ENCODE data around the gene FAM227A. TPM values are rescaled to one million over a fixed set of nuclear protein-coding genes. Genes with fewer than 3 reads are reported as not detected.
"Not testable (repeated sequence)": the region's sequence is repeated elsewhere in the genome, so short reads cannot be mapped to it uniquely, and the experiment has no call there.

FAM227A gene
- total RNA-seq, 2 donors from 2014 or later = 0.45 to 0.63 TPM

DNA sequence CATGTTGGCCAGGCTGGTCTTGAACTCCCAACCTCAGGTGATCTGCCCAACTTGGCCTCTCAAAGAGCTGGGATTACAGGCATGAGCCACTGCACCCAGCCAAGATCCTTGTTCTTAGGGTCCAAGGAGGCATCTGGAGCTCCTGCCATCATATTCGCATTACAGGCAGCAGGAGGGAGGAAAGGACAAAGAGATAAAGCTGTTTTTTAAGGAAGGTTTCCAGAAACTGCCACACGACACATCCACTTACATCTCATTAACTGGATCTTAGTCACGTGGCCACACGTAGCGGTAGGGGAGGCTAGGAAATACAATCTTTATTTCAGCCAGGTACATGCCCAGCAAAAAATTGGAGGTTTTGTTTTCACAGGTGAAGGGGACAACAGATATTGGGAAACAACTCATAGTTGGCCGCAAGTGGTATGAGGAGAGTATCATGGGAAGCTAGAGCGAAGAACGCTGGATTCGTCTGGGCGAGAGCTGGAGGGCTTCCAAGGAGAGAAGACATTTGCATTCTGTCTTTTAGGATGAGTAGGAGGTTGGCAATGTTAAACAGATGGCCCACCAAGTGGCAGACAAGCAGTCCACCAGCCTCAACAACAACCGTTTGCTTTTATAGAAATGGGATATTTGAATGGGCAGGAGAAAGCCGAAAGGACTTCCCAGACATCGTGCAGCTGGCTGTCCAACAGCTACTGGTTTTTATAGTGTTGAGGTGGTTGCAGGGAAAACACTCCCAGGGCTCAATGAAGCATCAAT, 47.0 kb downstream of the FAM227A start:
- no peak overlapping the region for H3K27ac Mint-ChIP-seq

DNA sequence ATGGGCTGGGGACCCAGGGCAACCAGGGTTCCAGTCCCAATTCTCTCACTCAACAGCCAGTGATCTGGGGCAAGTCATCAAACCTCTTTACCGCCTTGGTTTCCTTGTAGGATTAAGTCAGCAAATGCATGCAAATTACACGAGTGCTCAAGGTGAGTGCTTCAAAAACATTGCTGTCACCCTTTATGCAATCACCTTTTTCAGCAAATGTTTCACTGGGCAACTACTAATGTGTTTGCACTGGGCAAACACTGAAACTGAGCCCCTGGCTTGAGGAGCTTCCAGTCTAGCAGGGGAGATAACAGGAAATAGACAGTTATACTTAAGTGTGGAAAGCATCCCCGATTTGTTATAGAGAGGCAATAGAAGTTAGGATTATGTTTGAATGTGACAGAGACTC, 48.5 kb downstream of the FAM227A start:
- Mint-ChIP-seq H3K9me3 (no peaks in the 10 kb centered on the region), H3K36me3 (ENCODE audit: low read depth) (no peaks in the 10 kb centered on the region), H3K4me3 (no peak overlapping the region), H3K4me1 (no peaks in the 10 kb centered on the region), H3K27ac (no peak overlapping the region), H3K27me3 (peaks cover 13% of the 10 kb centered on the region)
- no peak for ATAC-seq (replicated peaks)

More for the DNA sequence above, 47.0 kb downstream of the FAM227A start:
- Mint-ChIP-seq H3K4me1 (no peaks in the 10 kb centered on the region), H3K9me3 (no peaks in the 10 kb centered on the region), H3K27me3 (peaks cover 10% of the 10 kb centered on the region), H3K36me3 (ENCODE audit: low read depth) (no peaks in the 10 kb centered on the region), H3K4me3 (no peak overlapping the region)
- ATAC-seq (replicated peaks) = no peak

DNA sequence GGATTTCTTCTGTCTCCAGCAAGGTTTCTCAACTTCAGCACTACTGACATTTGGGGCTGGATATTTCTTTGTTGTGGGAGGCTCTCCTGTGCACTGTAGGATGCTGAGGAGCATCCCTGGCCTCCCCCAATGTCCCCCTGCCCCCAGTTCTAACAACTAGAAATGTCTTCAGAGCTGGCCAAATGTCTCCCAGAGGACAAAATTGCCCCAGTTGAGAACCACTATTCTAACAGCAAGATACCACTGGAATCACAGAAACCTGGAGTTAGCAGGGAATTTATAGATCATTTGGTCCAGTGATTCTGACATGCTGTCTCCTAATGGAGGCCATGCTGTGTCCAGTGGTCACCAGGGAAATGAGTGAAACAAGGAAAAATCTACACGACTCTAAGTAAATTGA, 54.0 kb downstream of the FAM227A start:
- Mint-ChIP-seq H3K9me3 (no peaks in the 10 kb centered on the region), H3K4me3 (no peak overlapping the region), H3K27ac (no peak overlapping the region), H3K27me3 (peaks cover 8% of the 10 kb centered on the region), H3K4me1 (no peaks in the 10 kb centered on the region), H3K36me3 (ENCODE audit: low read depth) (no peaks in the 10 kb centered on the region)
- no peak for ATAC-seq (replicated peaks)

DNA sequence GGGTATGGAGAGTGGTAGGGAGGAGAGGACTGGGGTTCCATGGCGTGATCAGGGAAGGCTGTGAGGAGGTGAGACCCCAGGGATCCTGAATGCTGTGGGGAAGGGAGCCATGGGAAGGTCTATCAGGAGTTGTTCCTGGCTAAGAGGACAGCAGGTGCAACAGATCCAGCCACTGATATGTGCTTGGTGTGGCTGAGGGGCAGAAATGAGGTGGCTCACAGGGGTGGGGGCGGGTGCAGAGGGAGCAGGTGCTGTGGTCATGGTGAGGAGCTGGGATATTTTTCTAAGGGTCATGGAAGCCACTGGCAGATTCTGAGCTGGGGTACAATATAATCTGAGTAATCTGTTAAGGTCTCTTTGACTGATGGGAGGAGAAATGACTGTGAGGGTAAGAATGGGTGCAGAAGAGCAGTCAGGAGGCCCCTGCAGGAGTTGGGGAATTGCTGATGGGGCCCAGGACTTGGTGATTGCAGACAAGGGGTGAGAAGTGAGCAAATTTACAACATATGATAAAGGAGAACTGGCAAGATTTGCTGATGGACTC, 54.9 kb downstream of the FAM227A start:
- Mint-ChIP-seq H3K4me3 (no peak overlapping the region), H3K4me1 (no peaks in the 10 kb centered on the region), H3K36me3 (ENCODE audit: low read depth) (no peaks in the 10 kb centered on the region), H3K27me3 (peaks cover 8% of the 10 kb centered on the region), H3K27ac (no peak overlapping the region), H3K9me3 (no peaks in the 10 kb centered on the region)
- no peak for ATAC-seq (replicated peaks)

DNA sequence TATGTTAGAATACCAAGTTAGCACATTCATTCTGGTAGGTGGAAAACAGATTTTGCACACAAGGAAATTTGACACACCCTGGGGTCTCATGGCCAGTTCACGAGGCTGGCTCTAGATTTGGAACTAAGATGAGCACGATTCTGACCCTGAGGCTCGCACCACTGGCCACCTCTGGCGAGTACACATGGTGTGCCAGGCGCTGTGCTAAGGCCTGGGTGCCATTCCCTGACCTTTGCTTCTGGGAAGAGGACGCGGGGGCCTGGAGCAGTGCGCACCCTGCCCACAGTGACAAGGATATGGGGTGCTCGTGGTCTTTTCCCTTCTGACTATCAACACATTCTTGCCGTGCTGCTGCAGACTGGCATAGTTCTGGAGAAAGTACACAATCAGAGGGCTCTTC, 56.7 kb downstream of the FAM227A start:
- no peak for ATAC-seq (replicated peaks)
- Mint-ChIP-seq H3K9me3 (no peaks in the 10 kb centered on the region), H3K27me3 (peaks cover 8% of the 10 kb centered on the region), H3K27ac (no peak overlapping the region), H3K36me3 (ENCODE audit: low read depth) (no peaks in the 10 kb centered on the region), H3K4me1 (no peaks in the 10 kb centered on the region), H3K4me3 (no peak overlapping the region)

DNA sequence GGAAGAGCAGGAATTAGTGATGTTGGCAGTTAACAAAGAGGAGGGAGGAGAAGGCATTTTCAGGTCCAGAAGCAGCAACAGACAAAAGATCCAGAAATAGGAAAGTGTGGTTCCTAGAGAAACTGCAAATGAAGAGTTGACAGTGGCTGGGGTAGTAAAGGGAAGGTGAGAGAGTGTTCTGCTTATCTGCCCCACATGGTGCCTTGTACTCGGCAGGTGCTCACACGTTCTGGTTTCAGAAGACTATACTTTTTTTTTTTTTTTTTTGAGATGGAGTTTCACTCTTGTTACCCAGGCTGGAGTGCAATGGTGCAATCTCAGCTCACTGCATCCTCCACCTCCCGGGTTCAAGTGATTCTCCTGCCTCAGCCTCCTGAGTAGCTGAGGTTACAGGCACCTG, 73.3 kb downstream of the FAM227A start:
- ATAC-seq (replicated peaks) = not testable (repeated sequence)

DNA sequence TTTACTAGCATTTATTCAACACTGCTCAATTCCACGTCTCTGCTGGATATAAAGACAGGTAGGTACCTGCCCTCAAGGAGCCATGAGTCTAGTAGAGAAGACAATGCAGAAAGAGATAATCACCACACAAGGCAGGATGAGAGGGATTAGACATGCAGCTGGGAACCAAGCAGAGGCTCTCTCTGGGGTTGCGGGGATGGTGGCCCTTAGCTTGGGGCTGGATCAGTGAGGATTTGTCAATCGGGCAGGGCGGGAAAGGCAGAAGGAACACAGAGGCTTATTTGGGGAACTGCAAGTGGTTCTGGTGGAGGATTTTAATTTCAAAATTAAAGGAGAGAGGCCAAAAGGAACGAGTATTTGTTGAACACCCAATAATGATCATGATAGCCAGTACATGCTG, 77.7 kb downstream of the FAM227A start:
- Mint-ChIP-seq H3K4me3 (no peak overlapping the region), H3K36me3 (ENCODE audit: low read depth) (no peaks in the 10 kb centered on the region), H3K4me1 (no peaks in the 10 kb centered on the region), H3K9me3 (no peaks in the 10 kb centered on the region), H3K27ac (no peak overlapping the region), H3K27me3 (peaks cover 3% of the 10 kb centered on the region)
- ATAC-seq (replicated peaks) = no peak

More for the DNA sequence above, 73.3 kb downstream of the FAM227A start:
- not testable (repeated sequence) for H3K9me3 Mint-ChIP-seq; H3K4me1 Mint-ChIP-seq; H3K27ac Mint-ChIP-seq; H3K36me3 Mint-ChIP-seq (ENCODE audit: low read depth); H3K27me3 Mint-ChIP-seq; H3K4me3 Mint-ChIP-seq

DNA sequence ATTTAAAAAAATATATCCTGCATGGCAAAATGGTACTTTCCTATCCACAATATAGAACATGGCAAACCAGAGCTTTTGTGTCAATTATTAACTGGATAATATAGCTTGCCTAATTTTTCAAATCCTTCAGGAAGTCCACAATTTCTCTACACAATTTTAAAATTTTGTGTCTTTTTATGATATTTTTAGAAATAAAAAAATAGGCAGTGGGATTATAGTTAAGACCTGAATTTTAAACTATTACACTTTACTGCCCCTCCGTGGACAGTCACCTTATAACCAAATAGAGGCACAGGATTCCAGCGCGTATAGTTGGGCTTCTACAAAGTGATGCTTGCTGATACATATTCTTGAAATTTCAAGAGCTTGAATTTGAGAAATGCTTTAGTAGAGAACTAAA, 84.1 kb downstream of the FAM227A start:
- H3K4me1 Mint-ChIP-seq = no peaks in the 10 kb centered on the region

DNA sequence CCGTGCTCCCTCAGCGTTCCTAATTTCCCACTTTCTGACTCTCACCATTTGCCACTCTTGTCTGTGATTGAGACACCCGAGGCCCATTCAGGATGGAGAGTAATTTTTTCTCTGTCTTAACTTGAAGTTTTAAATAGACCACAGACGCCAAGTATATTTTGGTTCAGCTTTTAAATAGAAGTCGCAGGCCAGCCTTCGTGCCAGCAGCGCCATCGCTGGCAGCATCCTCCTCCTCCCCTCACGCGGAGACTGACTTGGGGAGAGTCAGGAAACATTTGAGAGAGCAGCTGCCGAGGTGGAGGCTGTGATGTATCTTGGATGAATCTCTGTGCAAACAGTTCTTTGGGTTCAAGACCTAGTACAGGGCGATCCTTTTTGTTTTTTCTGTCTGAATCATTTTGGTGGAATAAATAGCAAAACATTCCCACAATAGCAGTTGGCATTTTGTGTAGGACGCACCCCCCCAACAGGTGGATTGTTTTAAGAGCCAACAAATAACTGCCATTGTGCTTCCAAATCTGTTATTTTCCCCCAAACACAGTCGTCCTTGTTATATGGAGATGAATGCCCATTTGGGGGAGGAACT, 85.3 kb downstream of the FAM227A start:
- H3K9me3 Mint-ChIP-seq = no peaks in the 10 kb centered on the region
- peak; percentile 28 for ATAC-seq (replicated peaks)
- H3K27ac Mint-ChIP-seq = peak overlapping the region; percentile 88
- H3K36me3 Mint-ChIP-seq (ENCODE audit: low read depth) = no peaks in the 10 kb centered on the region
- H3K27me3 Mint-ChIP-seq = no peaks in the 10 kb centered on the region
- peak overlapping the region; percentile 90 for H3K4me3 Mint-ChIP-seq
- H3K4me1 Mint-ChIP-seq = no peaks in the 10 kb centered on the region

More for the DNA sequence above, 84.1 kb downstream of the FAM227A start:
- ATAC-seq (replicated peaks) = no peak
- Mint-ChIP-seq H3K9me3 (no peaks in the 10 kb centered on the region), H3K27ac (no peak overlapping the region), H3K36me3 (ENCODE audit: low read depth) (no peaks in the 10 kb centered on the region), H3K4me3 (no peak overlapping the region), H3K27me3 (no peaks in the 10 kb centered on the region)

DNA sequence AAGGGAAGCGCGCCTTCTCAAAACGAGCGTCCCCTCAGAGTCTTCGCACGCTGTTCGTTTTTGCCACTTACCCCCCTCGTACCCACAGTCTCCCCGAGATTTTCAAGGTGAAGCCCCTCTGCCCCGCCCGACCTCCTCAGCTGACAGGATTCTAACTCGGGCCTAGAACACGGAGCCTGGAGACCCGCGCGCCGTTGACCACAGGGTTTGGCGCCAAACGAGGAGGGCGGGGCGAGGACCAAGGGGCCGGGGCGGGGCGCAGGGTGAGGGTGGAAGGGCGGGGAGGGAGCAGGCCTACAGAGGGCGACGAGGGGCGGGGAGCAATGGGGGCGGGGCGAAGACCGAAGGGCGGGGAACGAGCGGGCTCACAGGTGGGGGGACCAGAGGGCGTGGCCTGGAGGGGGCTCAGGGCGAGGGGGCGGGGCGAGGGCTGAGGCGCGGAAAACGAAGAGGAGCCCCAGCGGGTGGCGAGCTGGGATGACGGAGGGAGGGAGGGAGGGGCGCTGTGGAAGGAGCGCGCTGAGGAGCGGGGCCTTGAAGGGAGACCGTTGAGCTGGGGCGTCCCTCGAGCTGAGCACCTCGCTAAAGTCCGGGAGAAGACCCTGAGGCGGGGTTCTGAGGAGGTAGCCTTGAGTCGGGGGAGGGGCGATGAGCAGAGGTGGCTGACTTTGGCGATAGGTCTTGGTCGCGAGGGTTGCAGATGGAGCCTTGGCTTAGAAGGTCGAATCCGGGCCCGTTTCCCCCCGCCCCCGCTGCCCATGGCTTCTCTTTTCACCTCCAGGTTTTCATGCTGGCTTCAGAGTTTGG, 86.0 kb downstream of the FAM227A start, which contains the start of gene DMC1:
TSS of gene DMC1 (minus strand) at position 212 of the 807 bp plus-strand sequence. CDS start 1,927 bp downstream, outside the sequence.
- Mint-ChIP-seq H3K9me3 (no peaks in the 10 kb centered on the region), H3K4me3 (peak within 1 kb of the TSS; percentile 90), H3K27me3 (no peaks in the 10 kb centered on the region), H3K27ac (peak within 1 kb of the TSS; percentile 88), H3K36me3 (ENCODE audit: low read depth) (no peaks in the 10 kb centered on the region), H3K4me1 (no peaks in the 10 kb centered on the region)
- ATAC-seq (replicated peaks) = peak; percentile 90

DNA sequence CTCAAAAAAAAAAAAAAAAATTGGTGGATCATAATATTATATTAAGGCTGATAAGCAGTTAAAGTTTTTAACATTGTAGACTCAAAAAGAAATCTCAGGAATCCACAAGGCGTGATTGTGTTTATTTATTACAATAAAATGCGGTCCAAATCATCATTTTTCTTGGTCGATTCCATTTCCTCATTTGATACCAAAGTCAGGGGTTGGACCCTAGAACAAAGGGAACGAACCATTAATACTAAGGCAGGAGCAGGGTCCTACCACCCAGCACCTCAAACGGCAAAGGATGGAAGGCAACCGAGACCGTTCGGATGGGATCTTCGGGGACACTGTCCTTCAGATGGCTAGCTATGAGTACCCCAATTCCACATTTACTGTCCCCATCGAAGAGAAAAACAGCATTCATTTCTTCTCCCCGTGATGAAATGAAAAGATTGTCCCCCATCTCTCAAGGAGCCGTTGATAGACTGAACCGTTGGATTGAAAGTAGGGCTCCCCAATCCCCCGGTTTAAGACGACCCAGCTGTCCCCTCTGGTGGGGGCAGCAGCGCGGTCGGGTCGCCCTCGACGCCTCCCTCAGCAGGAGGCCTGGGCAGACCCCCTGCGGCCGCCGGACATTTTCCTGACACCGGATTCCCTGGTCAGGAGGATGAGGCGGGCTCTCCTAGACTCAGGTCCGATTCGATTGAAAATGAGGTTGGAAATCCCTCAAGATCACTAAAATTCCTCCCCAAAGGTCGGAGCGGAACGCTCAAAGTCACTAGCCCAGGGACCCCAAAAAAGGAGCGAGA, 86.8 kb downstream of the FAM227A start:
- Mint-ChIP-seq H3K27me3 (no peaks in the 10 kb centered on the region), H3K9me3 (no peaks in the 10 kb centered on the region), H3K27ac (peak overlapping the region; percentile 88), H3K4me1 (no peaks in the 10 kb centered on the region), H3K4me3 (peak overlapping the region; percentile 90), H3K36me3 (ENCODE audit: low read depth) (no peaks in the 10 kb centered on the region)
- ATAC-seq (replicated peaks) = peak; percentile 6

DNA sequence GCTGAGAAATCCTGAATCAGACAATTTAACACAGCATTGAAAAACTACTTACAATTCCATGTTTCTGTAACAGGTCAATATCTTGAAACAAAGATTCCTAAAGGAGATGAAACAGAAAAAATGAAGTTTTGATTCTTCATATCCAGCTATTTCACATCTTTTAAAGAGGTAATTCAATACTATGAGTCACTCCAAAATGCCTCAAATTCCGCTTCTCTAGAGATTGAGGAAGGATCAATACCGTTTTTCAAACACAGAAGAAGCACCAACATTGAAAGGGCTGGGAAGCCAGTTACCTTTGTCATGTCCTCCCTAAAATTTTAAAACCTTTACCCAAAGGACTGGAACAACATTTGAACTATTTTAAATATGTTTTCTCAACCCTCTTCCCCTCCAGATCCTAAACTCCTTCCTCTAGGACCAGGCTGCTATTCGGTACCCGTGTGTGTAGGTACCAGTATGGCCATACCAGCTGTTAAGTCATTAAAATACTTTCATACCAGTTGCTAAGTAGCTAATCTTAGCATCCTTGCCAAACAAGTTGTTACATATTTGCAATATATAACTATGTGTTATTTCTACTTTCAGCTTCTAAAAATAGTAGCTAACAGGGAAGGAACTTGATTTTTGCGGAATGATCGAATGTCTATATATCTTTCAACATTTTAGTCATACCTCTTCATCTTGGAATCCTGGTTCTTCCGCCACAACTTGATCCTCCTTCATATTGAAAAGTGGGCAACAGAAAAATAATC, 88.5 kb downstream of the FAM227A start:
- Mint-ChIP-seq H3K27me3 (no peaks in the 10 kb centered on the region), H3K27ac (no peak overlapping the region), H3K4me1 (no peaks in the 10 kb centered on the region), H3K9me3 (no peaks in the 10 kb centered on the region), H3K36me3 (ENCODE audit: low read depth) (no peaks in the 10 kb centered on the region), H3K4me3 (no peak overlapping the region)
- no peak for ATAC-seq (replicated peaks)

DNA sequence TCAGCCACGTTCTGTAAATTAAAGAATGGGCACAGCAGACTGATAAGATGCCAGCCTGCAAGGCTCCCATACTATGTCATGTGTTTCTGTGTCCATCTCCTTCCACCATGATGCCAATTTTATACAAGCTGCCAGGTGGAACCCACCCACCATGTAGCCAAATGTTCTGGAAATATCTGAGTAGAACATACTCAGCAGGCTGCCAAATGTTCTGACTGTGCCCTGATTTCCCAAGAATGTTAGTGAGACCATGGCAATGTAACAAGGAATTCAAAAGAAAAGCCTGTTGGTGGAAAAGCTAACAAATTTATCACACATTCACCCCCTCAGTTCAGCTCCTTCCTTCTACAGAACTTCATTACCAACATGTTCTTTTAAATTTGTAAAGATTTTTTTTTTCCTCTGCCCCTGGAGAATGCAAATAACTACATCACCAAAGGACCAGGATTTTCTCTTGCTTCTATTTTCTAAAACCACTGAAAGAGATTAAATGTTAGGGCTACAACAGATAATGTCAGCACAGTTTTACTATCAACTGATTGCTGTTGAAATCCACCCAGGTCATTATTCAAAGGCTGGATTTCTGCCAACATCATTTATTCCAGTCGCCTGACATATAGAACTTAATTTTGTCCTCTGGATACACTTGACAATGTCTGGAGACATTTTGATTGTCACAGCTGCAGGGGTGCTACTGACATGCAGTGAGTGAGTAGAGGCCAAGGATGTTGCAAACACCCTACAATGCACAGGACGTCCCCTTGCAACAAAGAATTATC, 89.3 kb downstream of the FAM227A start:
- Mint-ChIP-seq H3K4me1 (no peaks in the 10 kb centered on the region), H3K9me3 (no peaks in the 10 kb centered on the region), H3K4me3 (no peak overlapping the region), H3K27ac (no peak overlapping the region), H3K27me3 (no peaks in the 10 kb centered on the region), H3K36me3 (ENCODE audit: low read depth) (no peaks in the 10 kb centered on the region)
- ATAC-seq (replicated peaks) = no peak

Data from activated T-helper 17 cell treated with anti-CD3 and anti-CD28 coated beads, Interleukin-2, amount 50 U/mL, for 72 hours (primary cell).